Endothelial cell of umbilical vein (primary cell): ENCODE results near the gene RAD54L. TPM values are rescaled to one million over a fixed set of nuclear protein-coding genes. Genes with fewer than 3 reads are reported as not detected.

Experiments used
- BruUV-seq: library from RNA; stranded (reverse); fragments of 400-500 nt; replicated peaks from 2 replicates; lab custom pipeline; 2021; lab: Mats Ljungman, UMichigan
- CTCF ChIA-PET: fragments of 300-600, 350-600 bp; sonication (Branson Sonifier 250); formaldehyde crosslinking; loops from one replicate; lab custom pipeline; 2021; ENCODE audit warnings: antibody characterized with exemption, inconsistent platforms; lab: Charles Lee
- POLR2A ChIA-PET: fragments of 300-600, 350-600 bp; sonication (Branson Sonifier 250); formaldehyde crosslinking; loops from one replicate; lab custom pipeline; 2021; ENCODE audit warnings: antibody characterized with exemption, inconsistent platforms; lab: Charles Lee
- DNase-seq: peaks from one replicate; pipeline ENCODE4 v3.0.0-alpha.2; 2011; ENCODE audit warnings: low read depth, low spot score
- FAIRE-seq: peaks from 2 replicates; lab custom pipeline; 2011; peaks lifted over from hg19 to GRCh38; lab: Jason Lieb, UNC
- H2AFZ ChIP-seq: 2 replicates; pipeline ENCODE4 v1.6.0; 2012; ENCODE audit warnings: low read depth, low read length, control low read depth, inconsistent platforms
- H3K27ac ChIP-seq: 2 replicates; pipeline ENCODE4 v1.5.1; 2011; ENCODE audit warnings: low read depth, mild to moderate bottlenecking, control low read depth, low read length, moderate library complexity; ENCODE audit not compliant: insufficient read depth
- H3K27me3 ChIP-seq, 2 experiments: 2 replicates each; pipeline versions ENCODE4 v1.6.0 to v1.6.1; 2011; ENCODE audit warnings: low read length in 2 of 2, mixed read lengths in 1 of 2; ENCODE audit not compliant: control insufficient read depth in 2 of 2, insufficient read depth in 2 of 2
- H3K36me3 ChIP-seq, 2 experiments: 2 replicates in 1 of 2; 3 replicates in 1 of 2; pipeline ENCODE4 v1.5.1; 2011; ENCODE audit warnings: low read length in 2 of 2, mild to moderate bottlenecking in 1 of 2, moderate library complexity in 1 of 2; ENCODE audit not compliant: control insufficient read depth in 2 of 2, insufficient read depth in 2 of 2; ENCODE audit errors: extremely low read depth in 1 of 2
- H3K4me1 ChIP-seq: 3 replicates; pipeline ENCODE4 v1.5.1; 2011; ENCODE audit warnings: mild to moderate bottlenecking, low read length; ENCODE audit not compliant: control insufficient read depth, insufficient read depth; ENCODE audit errors: extremely low read depth
- H3K4me2 ChIP-seq: 2 replicates; pipeline ENCODE4 v1.6.1; 2011; ENCODE audit warnings: low read length, control low read depth, mixed read lengths; ENCODE audit not compliant: insufficient read depth
- H3K4me3 ChIP-seq, 3 experiments: fragments of 200-600 bp in 1 of 3; sonication (generic), shearing (Covaris generic) in 1 of 3; replicated peaks in 1 of 3; 2 replicates each; pipeline ENCODE4 v1.5.1; 2011 to 2016; ENCODE audit warnings: control low read depth in 3 of 3, low read length in 3 of 3, mild to moderate bottlenecking in 2 of 3, inconsistent platforms in 1 of 3, low read depth in 1 of 3, moderate library complexity in 1 of 3; ENCODE audit not compliant: insufficient read depth in 1 of 3
- H3K79me2 ChIP-seq: 2 replicates; pipeline ENCODE4 v1.6.0; 2012; ENCODE audit warnings: low read length, inconsistent platforms; ENCODE audit not compliant: control insufficient read depth, insufficient read depth
- H3K9ac ChIP-seq: replicated peaks from 2 replicates; pipeline ENCODE3; 2011; ENCODE audit warnings: low read length, control low read depth; ENCODE audit not compliant: insufficient read depth; ENCODE audit errors: extremely low read depth
- H3K9me1 ChIP-seq: replicated peaks from 3 replicates; pipeline ENCODE4 v1.6.0; 2011; ENCODE audit warnings: mild to moderate bottlenecking, low read length; ENCODE audit not compliant: control insufficient read depth, insufficient read depth; ENCODE audit errors: extremely low read depth
- H3K9me3 ChIP-seq: replicated peaks from 2 replicates; pipeline ENCODE4 v1.5.1; 2012; ENCODE audit warnings: low read length, inconsistent platforms; ENCODE audit not compliant: control insufficient read depth, insufficient read depth
- H4K20me1 ChIP-seq: replicated peaks from 2 replicates; pipeline ENCODE3; 2011; ENCODE audit warnings: mild to moderate bottlenecking, low read length; ENCODE audit not compliant: control insufficient read depth, insufficient read depth; ENCODE audit errors: extremely low read depth
- CTCF ChIP-seq, 2 donors: IDR thresholded peaks; 1 replicate in 1 of 2; 2 replicates in 1 of 2; pipeline ENCODE4 v1.5.1; 2011; ENCODE audit warnings: low read length in 2 of 2, mild to moderate bottlenecking in 2 of 2, moderate library complexity in 2 of 2, control low read depth in 1 of 2, inconsistent platforms in 1 of 2, low read depth in 1 of 2; ENCODE audit not compliant: insufficient read depth in 1 of 2; ENCODE audit errors: extremely low read depth in 1 of 2
- EZH2 ChIP-seq: IDR thresholded peaks from 2 replicates; pipeline ENCODE4 v1.6.1; 2012; ENCODE audit warnings: borderline replicate concordance, low read depth, mild to moderate bottlenecking, moderate library complexity, low read length, inconsistent platforms; ENCODE audit not compliant: severe bottlenecking
- FOS ChIP-seq: IDR thresholded peaks from 2 replicates; pipeline ENCODE4 v1.6.1; 2011; ENCODE audit warnings: mild to moderate bottlenecking, low read length, moderate library complexity, borderline replicate concordance; ENCODE audit not compliant: insufficient read depth
- GATA2 ChIP-seq: IDR thresholded peaks from 2 replicates; pipeline ENCODE4 v1.7.0; 2011; ENCODE audit warnings: low read depth, mild to moderate bottlenecking, moderate library complexity, mixed read lengths, low read length; ENCODE audit not compliant: insufficient read length, insufficient read depth
- JUN ChIP-seq: IDR thresholded peaks from 2 replicates; pipeline ENCODE4 v1.6.1; 2011; ENCODE audit warnings: borderline replicate concordance, low read depth; ENCODE audit not compliant: insufficient read length, insufficient read depth
- MAX ChIP-seq: IDR thresholded peaks from 2 replicates; pipeline ENCODE4 v1.6.1; 2011; ENCODE audit not compliant: insufficient read depth, insufficient read length
- MYC ChIP-seq: IDR thresholded peaks from one replicate; pipeline ENCODE4 v1.6.1; 2011; ENCODE audit warnings: mild to moderate bottlenecking, low read depth, low read length
- POLR2A ChIP-seq: IDR thresholded peaks from 2 replicates; pipeline ENCODE4 v1.6.1; 2012; ENCODE audit warnings: low read depth, mild to moderate bottlenecking, control low read depth, low read length
- POLR2AphosphoS5 ChIP-seq: IDR thresholded peaks from 2 replicates; pipeline ENCODE4 v1.6.1; 2012; ENCODE audit warnings: low read depth, mild to moderate bottlenecking, control low read depth, low read length, moderate library complexity; ENCODE audit not compliant: insufficient read depth
- dilution Hi-C: fragments of 300-500 bp; cut with MboI; formaldehyde crosslinking; loops from one replicate; pipeline ENCODE4 v1.15.0; 2019; ENCODE audit warnings: low sequenced_read_pairs; ENCODE audit not compliant: extremely low pct_ligation_motif_present
- intact Hi-C: fragments of 100-400 bp; cut with micrococcal nuclease; formaldehyde crosslinking; loops from one replicate; pipeline ENCODE4 v1.10.0; 2022
- polyA plus RNA-seq, 4 experiments: library from polyadenylated mRNA; depleted of rRNA in 3 of 4; stranded (reverse) in 3 of 4; unstranded in 1 of 4; fragments of >200 nt; gene quantifications; 2 replicates each; pipeline versions ENCODE4 v1.2.1 to v1.2.3, GENCODE V29; 2011 to 2012; ENCODE audit warnings: missing spikeins in 1 of 4
- total RNA-seq: library from RNA; stranded (reverse); gene quantifications from 2 replicates; pipeline ENCODE4 v1.2.3, GENCODE V29; 2021

Gene RAD54L
- total and polyA plus RNA-seq, 2 donors (not counting 3 experiments of a cell fraction or from before 2014, with no cell fraction given): 10.5 to 18.9 TPM

GRCh38 chr1:46295306-46295705 lies 47.7 kb downstream of the RAD54L start:
- FAIRE-seq: no peak
- Histone ChIP-seq H3K9me3 (no peaks in the 10 kb centered on the region), H3K4me3 (no peak overlapping the region), H3K9ac (no peak overlapping the region), H3K9me1 (no peaks in the 10 kb centered on the region), H4K20me1 (no peaks in the 10 kb centered on the region), H3K4me2 (no peak overlapping the region), H3K27ac (no peak overlapping the region), H3K79me2 (peaks cover 22% of the 10 kb centered on the region), H3K4me1 (peaks cover 1% of the 10 kb centered on the region), H3K36me3 (peaks cover 16 to 22% of the 10 kb centered on the region in 2 experiments), H2AFZ (no peak overlapping the region), H3K27me3 (no peaks in the 10 kb centered on the region)
- DNase-seq: no peak
- intact Hi-C loops: no loop called here
- BruUV-seq: no TSS peak
- dilution Hi-C loops: no loop called here
- ChIA-PET CTCF (no interaction called here), POLR2A (no interaction called here)
- TF ChIP-seq JUN: no peak
- no peak for TF ChIP-seq FOS

GRCh38 chr1:46298387-46298786 lies 50.8 kb downstream of the RAD54L start:
- TF ChIP-seq MAX (no peak), MYC (no peak), CTCF (IDR thresholded peaks at IDR 0.05; ENCODE audit: extremely low read depth in 1 of 2, insufficient read depth in 1 of 2, low read depth in 1 of 2, low read length in 2 of 2) (no peak), GATA2 (no peak), POLR2AphosphoS5 (no peak), EZH2 (no peak), FOS (no peak), POLR2A (no peak), JUN (no peak)
- no peak overlapping the region for H2AFZ ChIP-seq
- dilution Hi-C loops: no loop called here
- no peak overlapping the region for H3K27ac ChIP-seq
- no peaks in the 10 kb centered on the region for H4K20me1 ChIP-seq
- peaks cover 16% of the 10 kb centered on the region for H3K4me1 ChIP-seq
- no peaks in the 10 kb centered on the region for H3K9me3 ChIP-seq
- no peaks in the 10 kb centered on the region for H3K9me1 ChIP-seq
- FAIRE-seq: no peak
- no peak overlapping the region for H3K9ac ChIP-seq
- POLR2A ChIA-PET: no interaction called here
- intact Hi-C loops: no loop called here
- H3K36me3 ChIP-seq: peaks cover 16 to 20% of the 10 kb centered on the region in 2 experiments
- CTCF ChIA-PET: no interaction called here
- no TSS peak for BruUV-seq
- no peaks in the 10 kb centered on the region for H3K27me3 ChIP-seq
- peaks cover 48% of the 10 kb centered on the region for H3K79me2 ChIP-seq
- H3K4me2 ChIP-seq: no peak overlapping the region
- DNase-seq: no peak
- H3K4me3 ChIP-seq: no peak overlapping the region
